Urothelium cell line (cell line): Measurements from ENCODE around the gene C15orf62.

Source experiments
- DNase-seq: peaks from one replicate; pipeline ENCODE4 v3.0.0; 2011; ENCODE audit warnings: low spot score, mixed read lengths
- FAIRE-seq: peaks from 2 replicates; lab custom pipeline; 2011; peaks lifted over from hg19 to GRCh38; lab: Jason Lieb, UNC

Gene C15orf62

DNA sequence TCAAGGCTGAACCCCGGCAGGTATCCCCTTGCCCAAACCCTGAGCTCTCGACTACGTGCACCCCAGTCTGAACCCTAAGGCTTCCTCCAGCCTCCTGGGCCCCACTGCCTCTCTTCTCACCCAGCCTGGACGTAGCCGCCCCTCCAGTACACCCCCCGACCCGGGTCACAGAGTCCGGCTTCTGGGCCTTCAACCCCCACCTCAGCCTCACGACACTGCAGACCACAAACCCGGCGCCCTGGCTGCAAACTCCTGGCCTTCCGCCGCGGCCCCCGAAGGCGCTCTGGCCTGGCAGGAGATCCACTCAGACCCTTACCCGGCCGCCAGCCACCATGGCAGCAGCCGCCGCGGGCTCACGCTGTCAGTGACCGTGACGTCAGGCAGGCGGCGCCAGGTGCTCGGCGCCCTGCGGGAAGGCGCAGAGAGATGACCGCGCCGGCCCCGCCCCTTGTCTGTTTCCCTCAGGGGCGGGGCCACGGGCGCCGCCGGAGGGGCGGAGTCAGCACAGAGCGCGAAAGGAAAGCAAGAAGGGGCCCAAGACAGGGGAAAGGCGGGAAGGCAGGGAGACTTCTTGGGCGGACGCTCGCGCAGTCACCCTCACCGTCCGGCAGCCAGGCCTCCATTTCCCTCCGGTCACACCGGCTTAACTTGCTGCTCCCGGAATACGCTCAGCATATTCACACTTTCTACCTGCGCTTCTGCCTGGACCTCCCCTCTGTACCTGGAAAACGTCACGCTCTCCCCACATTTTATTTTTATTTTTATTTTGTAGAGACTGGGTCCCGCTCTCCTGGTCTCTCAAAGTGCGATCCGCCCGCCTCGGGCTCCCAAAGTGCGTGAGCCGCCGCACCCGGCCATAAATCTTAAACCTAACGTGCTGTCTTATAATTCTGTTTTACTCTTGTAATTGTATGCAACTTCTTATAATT, 14.6 kb upstream of the C15orf62 start, which contains the start of gene RMDN3:
TSS of gene RMDN3 (minus strand) at position 372 of the 929 bp plus-strand sequence. CDS start 471 bp downstream, outside the sequence.
- peak; percentile 97 for DNase-seq
- peak; percentile 82 for FAIRE-seq

DNA sequence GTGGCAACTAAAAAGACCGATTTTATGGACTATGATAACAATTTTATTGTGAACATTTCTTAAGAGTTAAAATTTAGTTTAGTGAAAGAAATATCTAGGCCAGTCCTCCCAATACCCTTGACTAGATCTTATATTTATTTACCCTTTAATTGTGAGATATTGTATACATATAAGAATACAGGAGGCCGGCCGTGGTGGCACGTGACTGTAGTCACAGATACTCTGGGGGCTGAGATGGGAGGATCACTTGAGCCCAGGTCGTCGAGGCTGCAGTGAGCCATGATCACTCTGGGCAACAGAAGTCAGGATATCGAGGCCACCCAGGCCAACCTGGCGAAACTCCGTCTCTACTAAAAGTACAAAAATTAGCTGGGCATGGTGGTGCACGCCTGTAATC, 14.0 kb upstream of the C15orf62 start:
- FAIRE-seq (no peak), DNase-seq (no peak)

GRCh38 chr15:40756938-40757337, 12.8 kb upstream of the C15orf62 start:
- FAIRE-seq (no peak), DNase-seq (no peak)

DNA sequence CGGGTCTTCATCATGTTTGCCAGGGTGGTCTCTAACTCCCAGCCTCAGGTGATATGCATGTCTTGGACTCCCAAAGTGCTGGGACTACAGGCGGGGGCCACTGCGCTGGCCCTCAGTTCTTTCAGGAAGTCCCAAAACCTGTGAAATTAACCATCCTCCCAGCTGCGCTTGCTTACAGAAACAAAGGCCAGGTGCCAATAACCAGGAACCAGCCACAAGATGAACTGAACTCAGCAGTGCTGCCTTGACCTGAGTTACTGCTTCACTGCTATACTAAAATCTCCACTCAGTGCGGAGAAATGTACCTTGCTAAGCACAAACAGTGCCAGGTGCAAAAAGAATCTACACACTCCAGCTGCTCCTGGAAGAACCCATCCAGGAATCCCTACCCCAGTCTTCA, 9.8 kb upstream of the C15orf62 start:
- FAIRE-seq, result no peak

DNA sequence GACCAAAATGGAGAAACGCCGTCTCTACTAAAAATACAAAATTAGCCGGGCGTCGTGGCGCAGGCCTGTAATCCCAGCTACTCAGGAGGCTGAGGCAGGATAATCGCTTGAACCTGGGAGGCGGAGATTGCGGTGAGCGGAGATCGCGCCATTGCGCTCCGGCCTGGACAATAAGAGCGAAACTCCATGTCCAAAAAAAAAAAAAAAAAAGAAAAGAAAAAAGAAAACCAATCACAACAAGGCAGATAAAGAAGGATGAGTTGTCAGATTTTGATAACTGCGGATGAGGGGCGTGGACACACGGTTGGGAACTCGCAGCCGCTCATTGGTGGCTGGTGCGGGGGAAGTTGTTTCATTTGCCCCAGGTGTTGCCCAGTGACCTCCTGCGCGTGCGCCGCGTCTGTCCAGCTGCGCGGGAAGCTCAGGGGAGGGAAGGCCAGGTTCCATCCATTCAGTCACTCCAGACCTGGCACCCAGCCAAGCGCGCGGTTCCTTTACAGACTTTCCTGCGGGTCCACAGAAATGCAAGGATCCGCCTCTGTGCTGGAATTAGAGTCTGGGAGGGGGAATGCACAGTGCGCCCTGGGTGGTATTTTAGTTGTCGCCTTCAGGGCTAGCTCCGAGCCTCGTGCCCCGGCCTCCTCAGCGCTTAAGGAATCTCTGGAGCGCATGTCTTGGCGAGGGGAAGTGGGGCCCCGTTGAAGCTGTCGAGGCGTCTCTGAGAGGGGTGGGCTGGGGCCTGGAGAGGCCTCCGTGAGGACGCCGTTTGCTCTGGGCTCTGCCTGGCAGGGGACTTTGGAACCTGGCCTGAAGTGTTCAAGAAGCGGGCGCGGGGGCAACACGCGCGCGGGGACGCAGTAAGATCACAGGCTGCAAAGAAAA, 6.6 kb upstream of the C15orf62 start:
- FAIRE-seq (no peak), DNase-seq (no peak)

More for the DNA sequence above, 9.8 kb upstream of the C15orf62 start:
- no peak for DNase-seq

GRCh38 chr15:40763801-40764628, 5.8 kb upstream of the C15orf62 start, which contains the start of gene GCHFR:
TSS of gene GCHFR (plus strand) at chr15:40764068. CDS start at chr15:40764181, 113 bp downstream.
- FAIRE-seq (no peak), DNase-seq (no peak)

DNA sequence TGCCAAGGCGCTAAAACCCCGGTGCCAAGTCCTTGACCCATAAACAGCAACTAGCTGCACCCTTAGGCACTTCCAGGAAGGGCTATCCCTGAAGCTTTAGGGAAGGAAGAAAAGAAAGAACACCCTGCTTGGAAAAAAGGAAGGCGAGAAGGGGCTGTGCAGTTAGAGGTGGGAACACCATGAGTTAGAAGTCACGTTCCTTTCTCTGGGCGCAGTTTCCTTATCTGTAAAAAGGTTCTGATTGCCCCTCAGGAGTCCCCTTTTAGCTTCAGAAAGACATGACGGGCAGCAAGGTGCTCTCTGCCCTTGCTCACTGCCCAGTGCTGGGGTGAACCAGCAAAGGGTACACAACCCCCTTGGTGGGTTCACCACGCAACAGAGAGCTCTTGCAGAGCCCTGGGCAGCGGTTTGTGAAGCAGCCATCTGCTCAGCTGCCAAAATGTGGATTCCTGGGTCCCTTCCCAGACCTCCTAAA, 5.1 kb upstream of the C15orf62 start:
- DNase-seq (no peak), FAIRE-seq (no peak)

DNA sequence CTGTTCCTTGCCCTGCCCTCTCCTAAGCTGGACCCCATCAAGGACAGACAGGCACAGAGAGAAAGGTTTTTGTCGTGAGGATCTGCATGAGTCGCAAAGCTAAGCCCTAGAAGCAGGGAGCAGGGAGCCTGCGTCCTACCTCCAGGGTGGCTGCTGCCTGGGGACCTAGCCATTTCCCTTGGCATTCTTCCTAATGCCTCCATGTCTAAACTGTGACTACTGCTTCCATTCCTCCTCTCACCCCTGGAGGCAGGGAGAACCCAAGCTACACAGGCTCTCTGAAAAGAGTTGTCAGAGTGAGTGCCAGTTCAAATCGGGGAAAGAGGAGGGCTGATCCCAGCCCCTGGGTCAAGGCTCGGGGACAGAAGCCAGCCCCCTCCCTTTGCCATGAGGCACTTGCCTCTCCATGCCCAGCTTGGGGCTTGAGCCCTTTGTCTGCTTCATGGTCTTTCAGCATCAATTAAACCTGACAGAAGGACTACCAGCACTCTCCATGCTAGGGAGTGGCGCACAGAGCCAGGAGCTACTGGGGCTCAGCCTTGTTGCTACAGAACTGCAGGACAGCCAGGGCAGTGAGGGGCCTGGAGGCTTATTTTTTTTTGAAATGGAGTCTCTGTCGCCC, 3.5 kb upstream of the C15orf62 start:
- DNase-seq, result no peak
- no peak for FAIRE-seq

DNA sequence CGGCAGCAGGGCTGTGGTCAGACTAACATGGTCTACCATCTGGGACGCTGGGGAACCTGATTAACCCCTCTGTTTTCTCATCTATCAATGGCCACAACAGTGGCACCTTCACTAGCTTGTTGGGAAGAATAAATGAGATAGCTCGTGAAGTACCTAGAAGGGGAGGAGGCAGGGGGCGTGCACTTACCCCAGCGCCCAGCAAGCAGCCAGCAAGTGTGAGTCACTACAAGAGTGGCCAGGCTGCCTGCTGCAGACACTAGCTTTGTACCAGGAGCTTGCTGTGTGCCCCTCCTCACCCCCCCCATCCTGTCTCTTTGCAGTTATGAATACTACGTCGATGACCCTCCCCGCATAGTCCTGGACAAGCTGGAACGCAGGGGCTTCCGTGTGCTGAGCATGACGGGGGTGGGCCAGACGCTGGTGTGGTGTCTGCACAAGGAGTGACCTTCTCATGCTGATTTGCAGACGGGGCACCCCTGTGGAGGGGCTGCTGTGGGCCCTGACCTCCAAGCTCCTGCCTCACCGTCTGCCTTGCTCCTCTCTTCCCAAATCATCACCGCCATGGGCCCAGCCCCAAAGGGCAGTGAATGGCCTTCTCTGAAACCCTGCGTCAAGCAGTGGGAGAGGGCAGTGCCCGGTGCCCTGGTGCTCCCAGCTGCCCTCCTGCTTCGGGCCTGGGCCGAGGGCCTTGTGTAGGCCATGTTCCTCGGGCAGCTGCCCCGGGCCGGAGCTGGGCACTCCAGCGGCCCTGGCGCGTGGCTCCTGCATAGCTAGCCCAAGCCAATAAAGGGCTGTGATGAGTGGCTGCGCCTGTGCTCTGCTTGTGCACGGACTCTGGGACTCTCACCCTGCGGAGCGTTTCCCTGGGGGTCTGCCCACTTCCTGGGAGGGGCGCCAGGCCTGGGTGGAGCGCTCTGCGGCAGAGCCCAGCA, 2.6 kb upstream of the C15orf62 start:
- no peak for FAIRE-seq

DNA sequence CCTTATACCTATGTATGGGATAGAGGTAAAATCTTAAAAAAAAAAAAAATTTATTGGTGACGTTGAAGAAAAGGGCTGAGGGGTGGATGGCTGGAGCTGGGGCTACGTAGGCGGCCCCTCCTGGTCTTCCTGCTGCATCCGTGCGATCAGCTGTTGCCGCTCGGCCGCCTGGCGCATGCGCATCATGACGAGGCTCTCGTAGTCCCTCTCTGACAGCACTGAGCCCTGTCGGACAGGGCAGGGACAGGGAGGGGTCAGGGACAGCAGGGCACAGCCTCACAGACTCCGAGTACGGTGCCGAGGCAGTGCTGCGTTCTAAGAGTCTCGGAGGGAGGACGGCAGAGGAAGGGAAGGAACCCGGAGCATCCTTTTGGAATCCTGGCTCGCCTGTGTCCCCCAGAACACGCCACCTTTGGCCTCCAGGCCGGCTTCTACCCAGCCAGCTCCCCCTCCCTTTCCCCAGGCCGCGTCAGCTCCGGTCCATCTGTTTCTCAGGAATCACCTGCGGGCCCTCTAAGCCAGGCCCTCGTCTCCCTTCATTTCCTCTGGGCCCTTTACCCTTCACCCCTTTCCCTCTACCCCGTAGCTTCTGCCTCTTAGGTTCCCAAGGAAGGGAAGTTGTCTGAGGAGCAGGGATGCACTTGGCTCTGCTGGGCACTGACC, 1.8 kb upstream of the C15orf62 start:
- FAIRE-seq, result no peak
- DNase-seq, result no peak

More for the DNA sequence above, 2.6 kb upstream of the C15orf62 start:
- peak; percentile 70 for DNase-seq

DNA sequence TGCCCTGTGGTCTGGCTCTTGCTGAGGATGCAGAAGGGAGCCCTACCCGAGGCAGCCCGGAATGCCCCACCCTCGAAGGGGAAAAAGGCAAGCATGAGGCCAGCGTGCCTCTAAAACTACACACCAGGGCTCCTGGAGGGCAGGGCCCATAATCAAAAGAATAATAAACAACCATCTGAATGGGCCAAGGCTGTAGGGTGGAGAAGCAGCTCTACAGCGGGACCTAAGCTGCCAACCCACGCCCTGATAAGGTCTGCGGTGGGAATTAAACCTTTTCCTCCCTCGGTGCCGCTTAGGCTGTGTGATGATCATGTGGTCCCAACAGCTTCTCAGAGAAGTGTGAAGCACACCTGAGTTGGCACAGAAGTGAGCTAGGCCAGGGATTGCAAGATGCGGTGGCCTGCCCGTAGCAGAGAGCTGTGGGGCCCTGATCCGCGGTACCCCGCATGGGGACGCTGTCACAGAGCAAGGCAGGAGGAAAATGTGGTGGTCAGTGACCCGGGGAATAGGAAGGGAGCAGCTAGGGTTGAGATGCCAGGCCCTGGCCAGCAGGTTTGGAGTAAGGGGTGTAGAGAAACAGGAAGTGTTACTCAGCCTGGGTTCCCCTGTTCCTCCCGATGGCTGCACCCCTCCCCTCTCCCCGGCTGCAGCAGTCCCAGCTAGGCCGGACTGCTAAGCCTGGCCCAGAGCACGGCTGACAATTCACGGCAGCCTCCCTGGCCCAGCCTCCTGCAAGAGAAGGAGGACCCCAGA, 1.1 kb upstream of the C15orf62 start:
- no peak for DNase-seq

GRCh38 chr15:40770147-40770721, 454 bp downstream of the C15orf62 start:
- no peak for FAIRE-seq
- DNase-seq, result no peak

More for the DNA sequence above, 1.1 kb upstream of the C15orf62 start:
- no peak for FAIRE-seq

DNA sequence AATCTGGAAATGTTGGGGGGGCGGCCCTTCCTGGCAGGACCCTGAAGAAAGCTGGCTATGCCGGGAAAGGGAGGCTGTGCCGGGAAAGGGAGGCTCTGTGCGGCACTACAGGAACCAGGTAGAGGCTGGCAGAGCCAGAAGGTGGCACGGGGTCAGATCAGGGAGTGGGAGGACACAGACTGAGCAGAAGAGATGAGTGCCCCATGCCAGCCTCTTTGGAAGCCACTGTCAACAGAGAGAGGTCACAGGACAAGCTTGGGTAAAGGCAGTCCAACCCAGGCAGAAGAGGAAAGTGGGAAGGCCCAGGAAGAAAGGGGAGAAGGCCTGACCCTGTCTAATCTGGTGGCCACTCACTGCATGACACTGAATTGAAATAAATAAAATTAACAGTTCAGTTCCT, 1.5 kb downstream of the C15orf62 start:
- FAIRE-seq, result no peak

GRCh38 chr15:40772014-40772413, 2.2 kb downstream of the C15orf62 start:
- FAIRE-seq (no peak), DNase-seq (no peak)

More for the DNA sequence above, 1.5 kb downstream of the C15orf62 start:
- no peak for DNase-seq

DNA sequence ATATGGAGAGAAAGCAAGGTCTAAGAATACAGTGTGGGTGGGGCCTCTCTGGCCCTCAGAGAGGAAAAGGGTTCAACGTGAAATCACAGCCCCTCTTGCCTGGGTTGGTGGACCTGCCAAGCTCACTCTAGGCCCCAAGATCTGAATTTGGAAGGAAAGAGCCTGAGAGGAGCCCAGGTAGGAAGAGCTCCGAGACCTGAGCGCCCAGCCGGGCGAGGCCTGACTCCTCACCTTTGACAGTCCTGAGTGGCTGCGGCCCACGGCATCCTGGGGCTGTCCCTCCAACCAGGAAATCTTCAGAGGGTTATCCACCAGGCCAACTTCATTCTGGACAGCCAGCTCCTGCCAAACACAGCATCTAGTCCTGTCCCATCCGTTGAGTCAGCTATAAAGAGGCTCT, 3.7 kb downstream of the C15orf62 start:
- no peak for DNase-seq
- FAIRE-seq, result no peak

GRCh38 chr15:40773902-40774301, 4.1 kb downstream of the C15orf62 start:
- DNase-seq (no peak), FAIRE-seq (no peak)

DNA sequence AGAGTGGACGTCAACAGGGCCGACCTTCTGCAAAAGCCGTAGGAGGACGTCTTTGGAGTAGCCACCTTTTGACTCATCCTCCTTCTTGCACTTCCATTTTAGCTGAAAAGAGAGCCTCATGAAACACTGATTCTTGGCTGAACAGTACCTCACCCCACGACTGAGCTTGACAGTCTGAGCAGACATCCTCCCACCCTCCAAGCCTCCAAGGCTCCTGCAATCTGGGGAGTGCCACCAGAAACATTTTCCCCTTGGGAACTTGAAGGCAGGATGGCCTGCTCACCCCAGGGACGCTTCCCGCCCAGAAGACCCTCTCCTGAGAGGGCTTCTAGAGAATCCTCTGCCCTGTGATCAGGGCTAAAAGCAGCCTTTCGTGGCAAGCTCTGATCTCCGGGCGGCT, 5.2 kb downstream of the C15orf62 start:
- no peak for DNase-seq
- FAIRE-seq, result no peak
